NOMO-1 (cell line): ENCODE data around the gene PCDH1.
A peak's percentile ranks its signal among the peaks of the same experiment; 100 is the strongest.
"Not testable (repeated sequence)": the region's sequence is repeated elsewhere in the genome, so short reads cannot be mapped to it uniquely, and the experiment has no call there.

Experiments used
- DNase-seq, 2 experiments: peaks; one replicate each; lab custom pipeline; 2025; ENCODE audit not compliant: unreplicated experiment in 2 of 2; lab: John Stamatoyannopoulos, UW

Gene PCDH1

DNA sequence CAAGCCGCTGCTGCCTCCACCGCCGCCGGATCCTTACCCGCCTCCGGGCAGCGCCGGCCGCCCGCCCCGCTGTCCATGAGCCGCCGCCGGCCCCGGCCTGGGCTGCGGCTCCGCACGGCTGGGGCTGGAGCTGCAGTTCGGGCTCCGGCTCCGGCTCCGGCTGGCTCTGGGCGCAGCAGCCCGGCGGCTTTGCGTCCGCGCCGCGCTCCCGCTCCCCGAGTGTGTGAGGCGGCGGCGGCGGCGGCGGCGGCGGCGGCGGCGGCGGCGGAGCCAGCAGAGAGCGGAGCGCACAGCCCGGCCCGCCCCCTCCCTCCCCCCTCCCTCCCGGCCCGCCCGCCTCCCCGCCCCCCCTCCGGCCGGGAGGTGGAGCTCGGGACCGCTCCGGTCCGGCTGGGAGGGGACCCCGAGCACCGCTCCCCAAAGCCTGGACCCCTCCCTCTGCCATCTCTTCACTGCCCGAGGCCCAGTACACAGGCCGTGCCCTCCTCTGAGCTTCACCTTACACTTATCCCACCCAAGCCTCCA lies at the start of gene PCDH1:
Gene PCDH1 (minus strand): TSS at position 225 of the 525 bp plus-strand sequence. CDS start 148 bp downstream, at position 77.
- DNase-seq, result no peak

DNA sequence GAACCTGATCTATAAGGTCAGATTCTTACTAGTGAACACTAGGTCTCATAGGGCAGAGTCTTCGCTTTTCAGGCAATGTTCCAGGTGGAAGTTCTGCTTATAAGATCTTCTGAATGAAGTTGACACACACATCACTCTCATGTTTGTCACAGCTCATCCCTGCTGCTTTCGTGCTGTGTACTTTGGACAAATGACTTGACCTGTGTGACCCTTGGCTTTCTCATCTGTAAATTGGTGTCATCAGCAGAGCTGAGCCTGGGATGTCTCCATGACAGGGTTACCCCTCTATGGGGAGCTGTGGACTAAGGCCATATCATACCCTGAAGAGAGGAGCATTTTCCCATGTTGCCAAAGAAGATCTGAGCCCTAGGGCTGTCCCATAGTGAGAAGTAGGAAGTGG lies 48.2 kb upstream of the PCDH1 start:
- DNase-seq, result no peak

DNA sequence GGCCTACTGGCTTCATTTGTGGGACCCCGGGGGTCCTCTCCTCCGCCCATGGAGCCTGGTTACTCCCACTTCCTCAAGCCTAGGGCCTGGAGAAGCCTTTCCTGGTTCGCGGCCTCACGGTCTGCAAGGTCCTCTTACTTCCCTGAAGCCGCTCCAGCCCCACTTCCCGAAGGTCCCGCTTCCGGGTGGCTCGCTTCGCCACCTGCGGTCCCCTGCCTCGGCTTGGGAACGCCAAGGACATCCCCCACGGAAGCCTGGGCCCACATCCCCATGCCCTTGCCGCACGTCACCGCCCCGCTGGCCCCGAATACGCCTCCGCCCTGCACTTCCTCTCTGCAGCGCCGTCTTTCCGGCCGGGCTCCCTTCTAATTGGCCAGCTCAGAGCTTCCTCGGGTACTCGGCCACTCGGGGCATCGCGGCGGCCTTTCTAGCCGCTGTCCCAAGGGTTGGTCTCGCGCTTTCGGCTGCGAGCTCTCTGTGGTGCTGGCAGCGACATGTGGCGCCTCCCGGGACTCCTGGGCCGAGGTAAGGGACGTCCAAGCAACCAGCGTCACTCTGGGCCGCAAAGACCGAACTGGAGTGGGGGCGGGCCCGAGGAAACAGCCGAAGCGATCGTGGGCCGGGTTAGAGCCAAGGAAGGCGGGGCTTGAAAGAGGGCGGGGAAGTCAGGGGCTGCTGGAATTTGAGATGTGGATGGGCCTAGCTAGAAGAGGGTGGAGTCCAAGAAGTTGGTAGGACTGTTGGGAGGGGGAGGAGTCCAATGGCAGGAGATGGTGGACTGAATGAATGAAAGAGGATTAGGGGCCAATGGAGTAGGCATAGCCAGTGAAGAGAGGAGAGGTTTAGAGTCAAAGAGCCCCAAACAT lies 45.5 kb upstream of the PCDH1 start, which contains the start of gene DELE1:
Gene DELE1 (plus strand): TSS at position 424 of the 866 bp plus-strand sequence. CDS start 71 bp downstream, at position 495.
- peak; percentile 95 to 97 for DNase-seq

DNA sequence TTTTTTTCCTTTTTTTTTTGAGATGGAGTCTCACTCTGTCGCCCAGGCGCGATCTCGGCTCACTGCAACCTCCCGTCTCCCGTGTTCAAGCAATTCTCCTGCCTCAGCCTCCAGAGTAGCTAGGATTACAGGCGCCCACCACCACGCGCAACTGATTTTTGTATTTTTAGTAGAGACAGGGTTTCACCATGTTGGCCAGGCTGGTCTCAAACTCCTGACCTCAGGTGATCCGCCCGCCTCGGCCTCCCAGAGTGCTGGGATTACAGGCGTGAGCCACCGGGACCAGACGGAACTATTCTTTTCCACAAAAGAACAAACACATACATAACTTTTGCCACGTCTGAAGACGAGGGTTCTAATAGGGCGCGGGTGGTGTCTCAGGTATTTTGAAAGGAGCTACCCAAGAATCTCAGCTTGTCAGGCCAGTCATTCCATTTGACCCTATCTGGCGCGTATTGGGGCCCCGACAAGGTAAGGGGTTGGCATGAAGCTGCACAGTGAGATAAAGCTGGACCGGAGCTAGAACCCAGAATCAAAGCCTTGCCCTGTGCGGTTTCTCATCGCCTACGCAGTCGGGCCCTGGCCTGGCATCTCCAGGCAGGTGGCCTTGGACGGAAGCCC lies 44.7 kb upstream of the PCDH1 start:
- not testable (repeated sequence) for DNase-seq

DNA sequence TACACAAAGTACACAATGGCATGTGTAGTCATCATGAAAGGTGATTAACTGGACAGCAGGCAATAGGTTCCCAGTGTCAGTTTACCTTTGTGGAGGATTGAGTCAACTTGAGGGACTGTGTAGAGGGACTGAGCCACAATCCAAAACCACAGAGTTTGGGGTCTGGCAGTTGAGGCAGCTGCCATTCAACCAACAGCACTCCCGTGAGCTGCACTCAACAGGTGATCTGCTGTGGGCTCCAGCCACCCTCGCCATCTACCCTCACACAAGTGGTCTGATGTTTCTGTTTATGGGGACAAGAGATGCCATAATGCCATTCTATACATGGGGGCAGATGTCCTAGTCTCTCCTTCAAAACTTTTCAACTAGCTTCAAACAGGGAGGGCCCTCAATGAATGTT lies 42.6 kb upstream of the PCDH1 start:
- DNase-seq, result no peak

DNA sequence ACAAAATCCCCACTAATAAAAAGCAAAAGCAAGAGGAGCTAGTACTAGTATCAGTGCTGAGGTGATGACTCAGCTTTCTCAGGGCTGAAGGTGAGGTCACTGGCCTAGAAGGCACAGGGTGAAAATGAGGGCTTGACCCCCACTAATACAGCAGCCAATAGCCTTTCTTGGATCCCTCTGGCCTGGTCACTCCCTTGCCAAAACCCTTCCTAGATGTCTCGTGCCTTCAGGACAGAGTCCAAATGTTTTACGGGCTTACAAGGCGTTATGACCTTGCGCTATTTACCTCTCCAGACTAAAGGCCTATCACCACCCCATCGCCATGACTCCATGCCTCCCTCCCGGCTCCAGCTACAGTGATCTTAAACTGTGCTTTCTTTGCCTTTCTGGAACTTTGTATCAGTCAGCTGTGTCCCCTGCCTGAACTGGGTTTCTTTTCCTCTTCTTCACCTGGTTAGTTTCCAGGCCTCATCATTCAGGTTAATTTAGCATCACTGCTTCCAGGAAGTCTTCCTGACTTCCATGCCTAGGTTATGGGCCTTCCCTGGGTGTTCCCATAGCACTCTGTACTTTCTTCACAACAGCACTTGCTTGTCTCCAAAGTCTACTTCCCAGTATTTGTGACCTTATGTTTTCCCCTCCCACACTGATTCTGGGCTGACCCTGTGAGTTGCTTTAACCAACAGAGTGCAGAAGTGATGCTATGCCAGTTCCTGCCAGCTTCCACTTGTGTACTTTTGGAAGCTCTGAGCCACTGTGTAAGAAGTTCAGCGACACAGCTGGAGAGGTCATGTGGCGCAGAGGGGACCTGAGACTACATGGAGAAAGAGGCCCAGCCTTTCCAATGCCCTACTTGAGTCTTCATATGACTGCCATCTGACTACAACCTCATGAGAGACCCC lies 41.3 kb upstream of the PCDH1 start:
- DNase-seq, result no peak

DNA sequence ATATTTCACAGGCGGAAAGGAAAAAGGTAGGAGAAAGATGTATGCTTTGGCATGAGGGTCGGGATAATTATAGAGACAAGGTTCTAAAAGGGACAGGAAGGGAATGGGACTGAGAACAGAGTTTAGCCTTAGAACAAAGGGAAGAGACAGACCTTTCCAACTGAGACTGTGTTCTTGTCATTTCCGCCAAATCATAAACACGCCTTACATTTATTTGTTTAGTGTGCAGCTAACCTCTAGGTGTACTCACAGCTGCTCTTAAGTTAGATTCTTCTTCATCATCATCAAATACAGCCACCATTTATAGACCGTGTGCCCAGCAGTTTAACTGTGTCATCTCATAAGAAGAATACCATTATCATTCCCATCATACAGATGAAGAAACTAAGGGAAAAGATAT lies 39.5 kb upstream of the PCDH1 start:
- no peak for DNase-seq

DNA sequence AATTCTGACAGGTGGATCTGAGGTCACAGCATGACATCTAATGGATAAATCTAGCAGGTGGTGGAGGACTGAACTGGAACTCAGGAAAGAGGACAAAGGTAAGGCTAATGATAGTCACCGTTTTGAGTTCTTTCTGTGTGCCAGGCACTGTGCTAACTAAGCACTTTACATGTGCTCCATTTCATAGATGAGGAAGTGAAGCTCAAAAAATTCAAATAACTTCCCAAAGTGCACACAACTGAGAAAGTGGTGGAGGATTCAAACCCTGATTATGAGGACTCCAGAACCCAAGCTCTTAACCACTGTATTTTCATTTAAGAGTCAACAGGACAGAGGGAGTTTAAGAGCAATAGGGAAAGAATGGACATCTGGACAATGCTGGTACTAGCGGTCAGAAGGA lies 38.3 kb upstream of the PCDH1 start:
- DNase-seq, result no peak

DNA sequence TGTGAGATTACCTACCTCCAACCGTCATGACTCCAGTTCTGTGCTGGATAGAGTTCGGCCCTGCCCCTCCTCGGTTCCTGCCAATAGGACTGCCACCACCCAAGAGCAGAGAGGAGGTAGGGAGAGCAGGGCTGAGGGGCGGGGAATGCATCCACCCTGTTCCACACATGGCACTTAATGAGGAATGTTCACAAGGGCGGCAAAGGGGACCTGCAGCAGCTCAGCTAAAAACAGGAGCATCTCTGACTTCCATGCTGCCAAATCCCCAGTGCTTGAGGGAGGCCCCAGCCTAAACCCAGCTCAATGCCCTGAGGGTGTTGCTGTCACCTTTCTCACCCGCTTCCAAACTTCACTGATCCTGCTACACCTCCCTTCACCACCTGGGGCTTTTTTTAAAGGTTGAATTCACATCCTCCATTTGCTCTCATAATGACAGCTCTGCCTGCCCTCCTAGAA lies 37.7 kb upstream of the PCDH1 start:
- no peak for DNase-seq

DNA sequence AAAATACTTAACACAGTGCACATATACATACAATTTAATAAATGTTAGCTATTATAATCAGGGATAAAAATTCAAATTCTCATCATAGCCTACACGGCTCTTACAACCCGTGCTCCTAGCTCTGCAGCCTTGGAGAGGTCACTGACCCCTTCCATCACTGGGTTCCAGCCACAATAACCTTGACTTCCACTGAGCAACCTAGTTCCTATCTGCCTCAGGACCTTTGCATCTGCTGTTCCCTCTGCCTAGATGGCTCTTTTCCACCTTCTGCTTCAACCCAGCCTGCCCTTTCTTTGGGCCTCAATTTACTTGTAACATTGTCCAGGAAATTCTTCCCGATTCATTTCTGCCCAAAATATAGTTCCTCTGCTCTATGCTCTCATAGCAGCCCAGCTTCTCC lies 36.6 kb upstream of the PCDH1 start:
- no peak for DNase-seq

DNA sequence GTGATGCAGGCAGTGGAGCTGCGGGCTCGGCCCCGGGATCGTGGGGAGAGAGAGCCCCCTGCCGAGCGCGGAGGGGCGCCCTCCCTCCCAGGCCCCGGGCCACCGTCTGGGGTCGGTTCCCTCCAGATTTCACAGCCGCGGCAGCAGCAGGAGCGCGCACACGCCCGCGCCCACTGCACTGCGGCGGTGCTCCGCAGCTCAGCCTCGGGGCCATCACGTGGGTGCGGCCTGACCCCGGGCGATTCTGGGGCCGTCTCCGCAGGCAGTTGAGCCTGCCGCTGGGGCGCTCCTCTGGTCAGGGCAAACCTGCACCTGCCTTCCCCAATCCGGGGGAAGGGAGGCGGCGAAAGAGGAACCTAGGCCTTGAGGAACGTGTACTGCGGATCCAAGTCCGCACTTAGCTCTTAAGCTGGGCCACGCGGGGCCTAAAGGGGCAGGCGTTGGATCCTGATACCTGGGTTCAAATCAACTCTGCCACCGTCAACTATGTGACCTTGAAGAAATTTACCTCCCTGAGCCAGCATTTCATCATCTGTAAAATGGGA lies 36.1 kb upstream of the PCDH1 start:
- DNase-seq, result peak; percentile 82 to 84

DNA sequence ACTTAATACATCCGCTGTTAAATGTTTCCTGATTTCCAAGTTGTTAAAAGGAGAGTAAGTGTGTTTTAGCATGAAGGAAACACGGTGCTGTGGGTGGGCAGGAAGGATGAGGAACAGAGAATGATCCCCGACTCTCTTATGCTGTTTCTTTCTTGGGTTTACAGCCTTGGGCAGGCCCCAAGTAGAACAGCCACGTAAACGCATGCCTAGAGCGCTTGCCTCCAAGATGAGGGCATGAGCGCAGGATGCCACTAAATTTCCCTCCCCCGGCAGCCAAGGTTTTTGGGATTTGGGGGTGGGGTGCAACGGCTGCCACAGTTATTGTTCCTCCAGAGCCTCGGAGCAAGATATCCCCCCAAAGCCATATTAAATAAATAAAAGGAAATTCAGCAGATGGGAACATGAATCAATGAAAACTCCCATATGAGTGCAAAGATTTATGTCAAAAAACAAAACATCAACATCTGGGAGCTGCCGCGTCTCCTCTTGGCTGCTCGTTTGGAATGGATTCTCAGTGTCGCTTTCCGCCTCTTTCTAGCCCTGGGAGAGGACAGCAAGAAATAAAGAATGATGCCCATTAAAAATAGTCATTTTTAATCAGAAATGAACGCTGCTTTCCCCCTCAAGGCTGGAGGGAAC lies 35.5 kb upstream of the PCDH1 start:
- DNase-seq, result no peak

DNA sequence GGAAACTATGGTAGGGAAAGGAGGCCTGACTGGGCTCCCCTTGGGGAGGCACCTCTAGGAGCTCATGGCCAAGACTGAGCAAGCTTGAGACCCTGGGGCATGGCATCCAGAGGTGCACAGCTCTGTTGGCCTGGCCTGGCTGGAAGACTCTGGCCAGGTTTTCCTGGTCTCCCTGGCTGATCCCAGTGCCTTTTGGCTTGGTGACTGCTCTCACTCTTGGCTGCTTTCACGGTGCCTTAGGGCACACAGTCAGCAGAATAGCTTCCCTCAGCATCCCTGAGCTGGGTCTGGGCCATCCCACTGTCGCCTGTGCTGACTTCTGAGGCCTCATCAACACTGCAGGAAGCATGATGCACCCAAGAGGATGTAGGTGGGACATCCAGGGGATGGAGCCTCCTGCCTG lies 32.1 kb upstream of the PCDH1 start:
- DNase-seq, result no peak

DNA sequence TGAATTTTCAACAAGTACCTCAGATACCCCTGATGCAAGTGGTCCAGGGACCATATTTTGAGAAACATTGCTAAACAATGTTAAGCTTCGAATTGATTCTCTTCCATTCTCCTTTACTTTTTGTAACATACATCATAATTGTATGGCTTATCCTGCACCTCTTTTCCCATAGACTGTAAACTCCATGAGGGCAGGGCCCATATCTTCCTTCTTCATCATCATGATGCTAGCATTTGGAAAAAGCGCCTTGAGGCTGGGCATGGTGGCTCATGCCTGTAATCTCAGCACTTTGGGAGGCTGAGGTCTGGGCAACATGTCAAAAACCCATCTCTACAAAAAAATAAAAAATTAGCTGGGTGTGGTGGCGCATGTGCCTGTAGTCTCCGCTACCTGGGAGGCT lies 31.0 kb upstream of the PCDH1 start:
- DNase-seq, result no peak

DNA sequence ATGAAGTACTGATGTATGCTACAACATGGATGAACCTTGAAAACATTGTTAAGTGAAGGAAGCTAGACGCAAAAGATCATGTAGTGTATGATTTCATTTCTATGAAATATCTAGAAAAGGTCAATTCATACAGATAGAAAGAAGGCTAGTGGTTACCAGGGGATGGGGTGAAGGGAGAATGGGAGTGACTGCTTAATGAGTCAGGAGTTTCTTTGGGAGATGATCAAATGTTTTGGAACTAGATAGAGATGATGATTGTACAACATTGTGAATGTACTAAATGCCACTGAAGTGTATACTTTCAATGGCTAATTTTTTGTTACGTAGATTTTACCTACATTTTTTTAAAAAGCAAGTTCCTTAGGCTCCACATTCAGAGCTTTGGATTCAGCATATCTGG lies 30.6 kb upstream of the PCDH1 start:
- no peak for DNase-seq

DNA sequence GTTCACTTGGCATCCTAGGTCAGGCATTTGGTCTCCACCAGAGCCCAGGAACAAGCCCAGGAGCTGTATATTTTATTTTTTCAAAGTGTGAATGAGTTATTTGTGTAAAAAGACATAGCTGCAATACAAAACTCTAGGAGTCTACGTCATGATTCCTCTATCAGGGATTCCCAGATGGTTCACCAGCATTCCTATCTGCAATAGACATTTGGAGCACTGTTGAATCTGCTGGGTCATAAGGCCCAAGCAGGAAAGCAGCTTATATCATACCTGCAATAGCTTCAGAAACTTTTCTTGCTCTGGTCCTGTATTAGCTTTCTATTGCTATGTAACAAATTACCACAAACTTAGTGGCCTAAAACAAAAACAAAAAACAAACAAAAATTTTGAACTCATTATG lies 28.8 kb upstream of the PCDH1 start:
- DNase-seq, result no peak

DNA sequence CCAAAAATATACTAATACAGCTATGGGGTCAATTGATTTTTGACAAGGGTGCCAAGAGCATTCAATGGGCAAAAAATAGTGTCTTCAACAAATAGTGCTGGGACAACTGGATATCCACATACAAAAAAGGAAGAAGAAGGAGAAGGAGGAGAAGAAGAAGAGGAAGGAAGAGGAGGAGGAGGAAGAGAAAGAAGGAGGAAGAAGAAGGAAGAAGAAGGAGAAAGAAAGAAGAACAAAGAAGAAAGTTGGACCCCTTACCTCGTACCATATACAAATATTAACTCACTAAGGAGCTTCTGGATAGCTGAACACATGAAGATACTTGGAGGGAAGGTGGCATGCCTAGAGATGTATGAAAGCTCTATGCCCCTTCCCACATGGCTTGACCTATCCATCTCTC lies 28.3 kb upstream of the PCDH1 start:
- DNase-seq, result no peak

DNA sequence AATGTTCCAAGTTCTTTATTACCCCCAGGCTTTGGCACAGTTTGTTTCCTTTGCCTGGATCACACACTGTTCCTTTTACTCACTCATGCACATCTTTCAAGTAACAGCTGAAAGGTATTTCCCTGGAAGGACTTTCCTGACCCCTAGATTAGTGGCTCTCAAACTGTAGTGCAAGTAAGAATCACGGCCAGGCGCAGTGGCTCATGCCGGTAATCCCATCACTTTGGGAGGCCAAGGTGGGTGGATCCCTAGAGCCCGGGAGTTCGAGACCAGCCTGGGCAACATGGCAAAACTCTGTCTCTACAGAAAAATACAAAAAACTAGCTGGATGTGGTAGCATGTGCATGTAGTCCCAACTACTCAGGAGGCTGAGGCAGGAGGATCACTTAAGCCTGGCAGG lies 26.3 kb upstream of the PCDH1 start:
- DNase-seq, result no peak

DNA sequence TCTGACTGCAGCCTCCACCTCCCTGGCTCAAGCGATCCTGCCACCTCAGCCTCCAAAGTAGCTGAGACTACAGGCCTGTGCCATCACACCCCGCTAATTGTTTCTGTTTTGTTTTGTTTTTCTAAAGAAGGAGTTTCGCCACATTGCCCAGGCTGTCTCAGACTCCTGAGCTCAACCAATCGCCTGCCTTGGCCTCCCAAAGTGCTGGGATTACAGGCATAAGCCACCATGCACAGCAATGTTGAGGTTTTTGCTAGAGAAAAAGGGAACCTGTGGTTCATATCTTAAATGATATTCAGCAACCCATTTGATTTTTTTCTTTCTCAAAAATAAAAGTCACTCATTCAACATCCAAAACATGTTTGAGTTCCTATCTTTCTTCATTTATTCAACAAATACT lies 25.1 kb upstream of the PCDH1 start:
- DNase-seq, result peak; percentile 70 to 92
